Right renal pelvis (tissue), 4 donors: Measurements from ENCODE around the gene TMTC2. TPM values are rescaled to one million over a fixed set of nuclear protein-coding genes. Genes with fewer than 3 reads are reported as not detected.
"Not testable (repeated sequence)": the region's sequence is repeated elsewhere in the genome, so short reads cannot be mapped to it uniquely, and the experiment has no call there.

Experiments used
- DNase-seq, 4 donors: peaks; one replicate each; pipeline ENCODE4 v3.0.0-alpha.2; 2013; ENCODE audit warnings: low read depth in 4 of 4, low spot score in 3 of 4, missing footprints in 1 of 4
- polyA plus RNA-seq, 4 donors: library from polyadenylated mRNA; unstranded; fragments of 120-200 nt; gene quantifications; one replicate each; pipeline ENCODE4 v1.2.1, GENCODE V29; 2013; ENCODE audit not compliant: insufficient read length in 4 of 4

TMTC2 gene
- polyA plus RNA-seq, 4 donors, result 35.9 to 42.2 (median 38.1) TPM

- no peak for DNase-seq
These were observed 36.4 kb downstream of the TMTC2 start for GRCh38 chr12:82723093-82723492.

DNA sequence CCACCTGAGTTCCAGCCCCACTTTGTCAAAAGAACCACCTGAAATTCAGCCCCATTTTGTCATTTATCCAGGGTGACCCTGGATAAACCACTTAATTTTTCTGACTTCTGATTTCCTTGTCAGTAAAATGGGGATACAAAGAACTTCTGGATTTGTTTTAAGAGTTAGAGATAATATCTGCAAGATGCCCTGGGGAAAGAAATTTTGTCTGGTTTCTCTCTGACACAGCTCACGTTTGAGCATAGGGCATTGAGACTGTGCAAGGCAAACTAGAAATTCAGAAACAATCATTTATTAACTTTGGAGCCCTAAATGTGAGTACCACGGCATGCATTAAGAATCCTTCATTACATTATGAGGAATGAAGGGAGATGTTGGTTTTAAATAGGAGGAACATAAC, 37.2 kb downstream of the TMTC2 start:
- DNase-seq, result no peak

DNA sequence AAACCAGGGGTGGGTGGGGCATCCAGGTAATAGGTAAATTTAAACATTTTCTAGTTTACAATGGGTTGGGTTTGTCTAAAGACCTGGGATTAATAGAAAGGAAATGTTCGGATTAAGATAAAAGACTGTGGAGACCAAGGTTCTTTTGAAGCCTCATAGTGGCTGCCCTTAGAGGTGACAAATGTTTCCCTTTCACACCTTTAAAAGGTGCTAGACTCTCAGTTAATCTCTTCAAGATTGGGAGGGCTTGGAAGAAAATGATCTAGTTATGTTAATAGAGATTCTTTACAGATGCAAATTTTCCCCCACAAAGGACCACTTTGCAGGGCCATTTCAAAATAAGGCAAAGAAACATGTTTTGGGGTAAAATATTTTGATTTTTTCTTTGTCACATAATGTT, 39.0 kb downstream of the TMTC2 start:
- no peak for DNase-seq

DNA sequence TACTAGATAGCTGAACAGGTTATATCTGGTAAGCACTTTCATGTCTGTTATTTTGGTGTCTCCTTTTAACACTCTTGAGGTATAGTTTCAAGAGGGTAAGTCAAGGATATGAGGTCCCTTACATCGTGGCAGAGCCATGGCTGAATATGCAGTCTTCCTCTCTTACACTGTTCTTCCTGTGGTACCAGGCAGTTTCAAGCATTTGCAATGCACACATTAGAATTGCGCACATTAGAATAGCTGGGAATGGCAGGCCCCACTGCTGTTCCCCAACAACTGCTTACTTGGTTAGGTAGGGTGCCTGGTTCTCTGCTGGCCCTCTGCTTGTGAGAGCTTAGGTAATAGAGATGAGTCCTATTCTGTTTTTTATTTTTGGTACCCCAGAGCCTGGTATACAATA, 41.2 kb downstream of the TMTC2 start:
- DNase-seq, result no peak

- DNase-seq, result no peak
These were observed 42.0 kb downstream of the TMTC2 start for GRCh38 chr12:82728710-82729109.

GRCh38 chr12:82730953-82731459, 44.3 kb downstream of the TMTC2 start:
- DNase-seq, result no peak

GRCh38 chr12:82740129-82741000, 53.7 kb downstream of the TMTC2 start:
- DNase-seq, result no peak

- no peak for DNase-seq
These were observed 58.5 kb downstream of the TMTC2 start for GRCh38 chr12:82745063-82745674.

- DNase-seq, result no peak
These were observed 59.1 kb downstream of the TMTC2 start for GRCh38 chr12:82745807-82746206.

GRCh38 chr12:82746668-82747067, 60.0 kb downstream of the TMTC2 start:
- no peak for DNase-seq

DNA sequence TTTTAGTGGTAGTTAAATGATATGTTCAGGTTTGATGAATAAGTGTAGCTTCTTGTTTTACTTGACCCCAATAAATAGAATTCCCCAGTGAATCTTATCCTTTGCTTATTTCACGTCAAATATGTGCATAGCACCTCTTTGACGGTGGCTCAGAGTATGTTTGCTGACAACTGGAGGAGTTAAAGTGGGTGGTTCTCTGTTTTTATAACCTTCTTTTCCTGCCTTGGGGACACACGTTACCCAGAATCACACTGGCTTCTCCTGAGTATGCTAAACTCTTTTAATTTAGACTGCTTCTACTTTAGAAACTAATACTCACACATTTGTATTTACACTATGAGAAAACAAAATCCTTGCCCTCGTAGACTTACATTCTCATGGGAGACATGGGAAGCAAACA, 62.3 kb downstream of the TMTC2 start:
- DNase-seq, result no peak

DNA sequence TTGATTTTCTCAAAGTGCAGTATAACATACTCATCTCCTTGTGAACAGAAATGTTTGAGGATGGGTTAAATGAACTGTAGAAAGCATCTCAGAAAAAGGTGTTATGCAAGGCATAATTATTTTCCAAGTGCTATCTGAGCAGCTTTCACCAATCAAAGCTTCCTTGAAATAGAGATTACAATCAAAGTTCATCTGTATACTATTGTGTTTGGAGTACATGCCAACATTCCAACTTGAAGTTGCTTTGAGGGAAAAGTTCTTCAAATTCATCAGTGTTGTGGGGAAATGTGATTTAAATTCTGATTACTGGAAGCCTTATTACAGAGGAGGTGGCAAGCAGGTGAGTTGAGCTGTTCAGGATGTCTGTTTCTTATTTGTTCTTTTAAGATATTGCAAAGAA, 68.2 kb downstream of the TMTC2 start:
- no peak for DNase-seq

GRCh38 chr12:82756303-82756702, 69.6 kb downstream of the TMTC2 start:
- no peak for DNase-seq

DNA sequence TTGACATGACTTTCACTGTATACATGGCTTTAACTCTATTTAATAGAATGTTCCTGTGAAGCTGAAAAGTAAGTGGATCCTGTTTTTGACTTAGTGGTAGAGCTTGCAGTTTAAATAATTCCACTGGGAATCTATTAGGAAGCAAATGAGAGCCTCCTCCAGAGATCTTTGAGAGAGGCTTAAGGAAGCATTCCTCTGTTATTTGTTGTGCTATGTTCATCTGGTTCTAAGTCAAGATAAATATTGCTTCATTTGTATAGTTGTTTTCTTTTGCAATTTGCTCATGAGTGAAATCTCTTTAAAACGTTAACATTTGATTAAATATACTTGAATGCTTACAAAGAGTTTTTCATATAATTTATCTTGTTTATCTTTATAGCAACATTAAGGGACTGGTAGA, 70.4 kb downstream of the TMTC2 start:
- peak in 1 of 4 donors; percentile 8 for DNase-seq

- no peak for DNase-seq
These were observed 71.0 kb downstream of the TMTC2 start for GRCh38 chr12:82757656-82758055.

GRCh38 chr12:82758749-82759330, 72.1 kb downstream of the TMTC2 start:
- DNase-seq, result no peak

DNA sequence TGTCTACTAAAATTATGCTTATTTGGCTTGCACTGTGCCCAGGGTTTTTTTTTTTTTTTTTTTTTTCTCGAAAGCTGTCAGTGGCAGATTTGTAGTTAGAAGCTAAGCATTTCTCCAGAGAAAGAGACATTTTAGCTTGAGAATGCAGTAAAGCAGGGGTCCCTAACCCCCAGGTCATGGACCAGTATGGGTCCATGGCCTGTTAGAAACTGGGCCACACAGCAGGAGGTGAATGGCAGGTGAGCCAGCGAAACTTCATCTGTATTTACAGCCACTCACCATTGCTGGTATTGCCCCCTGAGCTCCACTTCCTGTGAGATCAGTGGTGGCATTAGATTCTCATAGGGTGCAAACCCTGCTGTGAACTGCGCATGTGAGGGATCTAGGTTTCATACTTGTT, 73.7 kb downstream of the TMTC2 start:
- no peak for DNase-seq

GRCh38 chr12:82765206-82765605, 78.5 kb downstream of the TMTC2 start:
- not testable (repeated sequence) for DNase-seq

DNA sequence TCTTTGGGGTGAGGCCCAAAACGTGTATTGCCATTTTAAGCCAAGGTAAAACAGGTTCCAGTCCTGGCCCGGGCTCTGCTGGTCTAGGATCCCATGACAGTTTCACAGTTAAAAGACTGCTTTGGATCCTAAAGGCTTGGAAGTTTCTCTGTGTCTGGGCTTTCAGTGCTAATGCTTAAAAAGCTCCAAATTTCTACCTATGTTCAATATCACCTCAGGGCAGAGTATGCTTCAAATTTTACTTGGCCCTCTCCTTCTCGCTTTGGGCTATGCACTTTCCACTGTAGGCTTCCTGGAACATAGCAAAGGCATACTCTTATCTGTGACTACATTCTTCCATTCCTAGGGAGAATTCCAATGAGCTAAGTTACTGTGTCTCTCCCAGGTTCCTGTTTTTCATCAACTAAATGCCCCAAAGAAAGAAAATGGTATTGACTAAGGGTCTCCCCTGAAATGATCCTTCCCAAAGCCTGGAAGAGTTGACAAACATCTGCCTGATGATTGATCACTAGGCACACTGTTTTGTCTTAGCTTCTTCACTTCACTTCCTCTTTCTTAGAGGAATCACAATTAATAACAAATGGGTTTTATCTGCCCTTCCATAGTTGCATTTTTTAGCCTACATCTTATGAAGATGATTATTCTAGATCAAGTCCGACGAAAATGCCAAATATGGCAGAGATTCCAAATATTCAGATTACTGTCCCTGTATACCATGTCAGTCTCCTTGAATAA, 79.4 kb downstream of the TMTC2 start:
- no peak for DNase-seq

- DNase-seq, result no peak
These were observed 88.0 kb downstream of the TMTC2 start for GRCh38 chr12:82774666-82775065.

GRCh38 chr12:82780517-82780916, 93.8 kb downstream of the TMTC2 start:
- DNase-seq, result no peak
